OCI-LY1 (cell line): Measurements from ENCODE around the gene HOXB13.

Experiments used
- CTCF ChIP-seq: fragments of 200-600 bp; sonication (generic), shearing (Covaris generic); IDR thresholded peaks from 2 replicates; pipeline ENCODE4 v1.5.1; 2017; ENCODE audit warnings: mild to moderate bottlenecking, antibody characterized with exemption, low read length, moderate library complexity, mixed read lengths
- EZH2 ChIP-seq: fragments of 200-600 bp; sonication (generic), shearing (Covaris generic); IDR thresholded peaks from 2 replicates; pipeline ENCODE4 v1.8.0; 2017; ENCODE audit warnings: borderline replicate concordance, mixed run types, mild to moderate bottlenecking, antibody characterized with exemption, low read length, moderate library complexity, mixed read lengths

- TF ChIP-seq CTCF (no peak), EZH2 (no peak)
Observed at GRCh38 chr17:48719642-48720265, 8.8 kb downstream of the HOXB13 start.
